GM15510 (cell line): ENCODE measurements around the gene FBXO9.

Experiments used
- POLR2A ChIP-seq: IDR thresholded peaks from 3 replicates; pipeline ENCODE4 v1.6.1; 2011; ENCODE audit warnings: borderline replicate concordance; ENCODE audit not compliant: insufficient read length; ENCODE audit errors: extremely low read depth

Gene FBXO9

DNA sequence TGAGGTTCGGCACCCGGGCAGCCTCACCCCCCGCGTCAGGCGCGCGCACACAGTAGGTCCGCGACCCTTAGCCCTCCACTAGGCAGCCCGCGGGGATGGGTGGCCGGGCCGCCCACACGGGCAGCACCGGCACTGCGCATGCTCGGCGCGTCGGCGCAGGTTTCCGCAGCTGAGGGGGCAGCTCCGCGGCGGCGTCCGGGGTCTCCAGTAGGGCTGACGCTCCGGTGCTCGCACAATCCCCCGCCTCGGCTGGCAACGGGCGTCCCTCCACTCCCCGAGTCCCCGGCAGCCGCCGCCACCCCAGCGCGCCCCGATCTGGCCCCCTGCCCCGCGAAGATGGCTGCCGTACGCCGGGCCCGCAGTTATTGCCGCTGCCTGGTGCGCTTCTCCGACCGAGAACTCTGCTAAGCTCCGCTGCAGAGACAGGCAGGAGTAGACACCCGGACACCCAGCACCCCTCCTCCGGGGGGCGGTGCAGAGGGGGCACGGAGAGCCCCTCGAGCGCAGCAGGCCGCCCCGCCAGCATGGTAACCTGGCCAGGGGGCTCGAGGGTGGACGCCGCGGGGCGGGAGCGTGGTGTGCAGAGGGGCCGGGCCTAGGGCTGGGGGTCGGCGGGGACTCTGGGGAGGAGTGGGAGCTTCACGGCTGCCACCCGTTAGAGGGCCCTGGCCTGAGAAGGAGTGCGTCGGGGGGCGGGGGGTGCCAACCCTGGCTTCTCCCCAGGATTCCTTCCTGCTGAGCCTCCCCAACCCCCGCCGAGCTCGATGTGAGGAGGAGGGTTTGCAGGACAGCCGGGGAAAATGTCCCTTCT is at the start of gene FBXO9:
Gene FBXO9 (plus strand): TSS at position 139 of the 811 bp plus-strand sequence. CDS start 386 bp downstream, at position 525.
- peak; percentile 80 for TF ChIP-seq POLR2A

DNA sequence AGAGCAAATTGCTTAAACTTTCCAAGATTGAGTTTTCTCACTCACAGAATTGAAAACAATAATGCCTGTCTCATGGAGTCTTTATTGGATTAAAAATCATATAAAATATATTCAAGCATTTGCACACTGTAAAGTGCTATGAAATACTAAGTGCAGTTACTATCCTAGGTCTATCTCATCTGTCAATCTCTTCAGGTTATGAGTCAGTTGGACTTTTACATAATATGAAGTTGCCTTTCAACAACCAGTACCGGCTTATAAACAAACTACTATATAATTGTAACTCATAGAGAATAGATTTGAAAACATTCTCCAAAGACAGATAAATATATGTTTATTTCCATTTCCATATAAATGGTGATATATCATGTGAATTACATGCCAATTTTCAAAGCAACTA is 49.7 kb upstream of the FBXO9 start:
- TF ChIP-seq POLR2A = no peak

DNA sequence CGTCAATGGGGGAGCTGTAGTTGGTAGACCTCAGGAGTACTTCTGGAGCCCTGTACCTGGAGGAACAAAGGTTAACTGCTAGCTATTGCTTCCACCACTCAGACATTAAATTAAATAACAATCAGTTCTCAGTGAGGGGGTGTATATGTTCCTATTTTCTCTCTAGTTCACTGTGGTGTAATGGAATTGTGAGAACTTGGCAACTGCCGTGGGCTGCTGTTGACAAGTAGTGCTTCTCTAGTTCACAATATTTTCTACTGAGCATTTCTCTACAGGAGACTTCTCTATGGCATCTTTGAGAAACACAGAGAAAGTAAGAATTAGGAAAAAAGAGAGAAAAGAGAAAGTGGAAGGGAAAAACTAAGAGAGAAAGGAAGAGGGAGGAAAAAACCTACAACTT is 46.8 kb upstream of the FBXO9 start:
- no peak for TF ChIP-seq POLR2A

DNA sequence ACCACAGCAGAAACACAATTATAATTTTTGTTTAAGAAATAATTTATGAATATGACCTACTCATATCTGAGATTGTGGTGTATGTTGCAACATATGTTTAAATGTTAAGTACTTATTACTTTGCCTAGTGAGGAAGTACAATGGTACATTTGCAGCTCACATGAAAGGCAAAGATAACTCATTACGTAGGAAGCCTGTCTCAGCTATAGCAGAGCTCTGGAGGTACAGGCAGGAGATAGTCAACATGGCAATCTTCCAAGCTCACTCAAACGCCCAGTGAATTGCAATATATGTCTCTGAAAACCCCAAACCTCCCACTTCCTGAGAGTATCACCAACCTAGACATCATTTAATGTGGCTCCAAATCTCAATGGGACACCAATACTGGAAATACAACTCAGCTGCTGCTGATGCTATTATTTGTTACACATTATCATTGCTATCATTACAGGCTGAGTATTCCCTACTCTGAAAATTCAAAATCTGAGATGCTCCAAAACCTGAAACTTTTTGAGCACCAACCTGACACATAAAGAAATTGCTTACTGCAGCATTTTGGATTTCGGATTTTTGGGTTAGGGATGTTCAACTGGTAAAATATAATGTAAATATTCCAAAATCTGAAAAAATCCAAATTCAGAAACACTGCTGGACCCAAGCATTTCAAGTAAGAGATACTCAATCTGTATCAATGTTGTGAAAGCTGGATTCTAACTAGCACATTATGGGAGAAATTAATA is 45.0 kb upstream of the FBXO9 start:
- TF ChIP-seq POLR2A = no peak

DNA sequence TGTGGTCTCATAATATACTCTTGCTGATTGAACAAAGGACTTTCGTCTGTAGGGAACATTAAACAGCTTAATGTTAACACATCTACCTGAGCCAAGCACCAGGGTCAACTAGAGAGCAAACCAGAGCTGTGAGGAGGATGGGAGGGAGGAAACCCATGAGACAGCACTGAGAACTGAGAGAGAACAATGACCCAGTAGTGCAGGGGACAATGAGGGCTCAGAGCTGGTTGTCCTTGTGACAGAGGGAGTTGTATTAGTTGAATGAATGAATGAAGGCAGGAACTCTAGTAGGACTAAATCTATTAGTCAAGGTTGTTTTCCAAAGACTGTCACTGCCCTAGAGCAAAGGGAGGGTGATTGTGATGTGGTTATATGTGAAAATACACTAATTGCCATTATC is 41.9 kb upstream of the FBXO9 start:
- no peak for TF ChIP-seq POLR2A

DNA sequence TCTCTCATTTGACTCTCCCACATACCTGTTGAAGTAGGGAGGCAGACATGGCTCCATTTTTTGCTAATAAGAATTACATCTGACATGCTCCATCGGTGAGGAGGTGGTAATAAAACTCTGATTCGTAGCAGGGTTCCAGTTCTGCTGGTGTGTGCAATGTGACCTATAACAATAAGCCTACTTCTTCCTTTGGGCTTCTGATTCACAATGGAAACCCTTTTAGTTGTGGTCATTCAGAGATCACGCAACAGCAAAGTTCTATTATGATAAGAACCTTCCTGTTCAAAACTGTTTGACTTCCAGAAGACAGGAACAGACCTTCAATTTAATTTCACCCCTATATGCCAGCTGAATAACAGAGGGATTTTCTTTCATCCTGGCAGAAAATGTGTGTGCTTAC is 38.7 kb upstream of the FBXO9 start:
- no peak for TF ChIP-seq POLR2A

DNA sequence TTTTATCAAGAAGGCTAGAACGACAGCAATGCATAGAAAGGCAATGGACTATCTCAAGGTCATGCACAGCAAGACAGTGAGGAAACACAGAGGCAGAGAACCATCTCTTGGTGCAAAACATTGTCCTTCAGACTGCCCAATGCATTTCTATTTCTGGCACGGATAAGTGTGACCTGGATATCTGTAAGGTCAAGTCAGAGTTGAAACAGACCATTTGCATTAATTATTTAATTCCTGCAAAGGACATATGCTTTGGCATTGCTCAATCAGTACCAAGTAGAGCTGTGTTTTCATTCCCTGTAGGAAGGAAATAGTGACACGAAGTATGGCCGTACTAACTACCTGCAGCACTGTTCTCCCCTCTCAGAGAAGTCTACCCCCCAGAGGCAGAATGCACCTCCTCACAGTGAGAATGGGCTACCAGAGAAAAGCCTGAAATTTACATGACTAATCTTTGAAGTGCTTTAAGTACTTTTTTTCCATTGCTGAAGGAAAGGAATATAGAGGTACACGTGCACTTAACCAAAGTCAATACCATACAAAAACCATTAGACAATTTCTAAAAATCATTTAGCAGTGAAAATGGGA is 38.0 kb upstream of the FBXO9 start:
- no peak for TF ChIP-seq POLR2A

DNA sequence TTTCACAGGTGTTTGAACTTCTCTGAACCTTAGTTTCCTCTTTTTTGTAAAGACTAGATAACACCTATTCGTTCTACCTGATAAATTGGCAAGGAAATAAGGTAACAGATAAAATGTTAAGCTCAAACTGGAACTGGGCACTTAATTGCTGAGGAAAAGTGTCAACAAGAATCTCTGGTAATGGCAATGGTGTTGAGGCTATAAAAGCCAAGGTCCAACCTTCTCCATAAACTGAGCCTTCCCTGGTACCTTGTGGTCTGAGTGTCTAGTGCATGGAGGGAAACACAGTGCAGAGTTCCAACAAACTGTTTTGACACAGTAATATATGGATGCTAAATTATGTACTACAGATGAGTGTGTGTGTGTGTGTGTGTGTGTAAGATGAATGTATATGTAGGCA is 36.7 kb upstream of the FBXO9 start:
- TF ChIP-seq POLR2A = no peak

DNA sequence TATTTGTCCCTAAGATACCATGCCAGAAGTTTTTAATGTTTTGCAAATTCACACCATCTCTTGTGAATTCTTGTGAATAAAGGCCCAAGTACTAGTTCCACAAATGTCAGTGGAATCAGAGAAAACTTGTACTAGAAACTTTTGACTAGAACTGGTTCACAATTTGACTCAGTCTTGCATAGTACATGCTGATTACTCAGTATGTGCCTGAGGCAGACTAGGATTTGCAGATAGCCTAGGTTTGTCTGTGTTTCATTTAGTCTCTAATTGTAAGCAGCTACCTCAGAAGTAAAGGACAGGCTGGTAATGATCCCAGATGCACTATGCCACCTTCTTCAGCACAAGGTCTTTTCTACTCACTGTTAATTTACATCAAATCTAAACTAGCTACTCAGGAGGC is 35.9 kb upstream of the FBXO9 start:
- TF ChIP-seq POLR2A = no peak

DNA sequence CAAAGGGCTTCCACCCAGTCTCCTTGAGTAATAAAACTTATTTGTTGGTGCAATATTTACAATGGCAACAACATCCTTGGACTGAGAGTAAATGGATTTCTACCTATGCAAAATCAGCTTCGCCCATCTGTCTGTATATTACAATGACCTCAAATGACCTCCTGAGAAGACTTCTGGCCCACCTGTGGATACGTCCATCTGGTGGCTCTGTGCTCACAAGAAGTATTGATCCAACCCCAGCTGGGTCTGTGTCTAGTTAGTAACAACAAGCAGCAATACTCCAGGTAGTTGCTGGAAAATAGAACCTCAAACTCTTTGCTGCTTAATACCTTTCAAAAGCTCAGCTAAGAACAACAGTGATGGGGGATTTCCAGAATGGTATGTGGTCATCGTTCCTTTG is 35.4 kb upstream of the FBXO9 start:
- no peak for TF ChIP-seq POLR2A

DNA sequence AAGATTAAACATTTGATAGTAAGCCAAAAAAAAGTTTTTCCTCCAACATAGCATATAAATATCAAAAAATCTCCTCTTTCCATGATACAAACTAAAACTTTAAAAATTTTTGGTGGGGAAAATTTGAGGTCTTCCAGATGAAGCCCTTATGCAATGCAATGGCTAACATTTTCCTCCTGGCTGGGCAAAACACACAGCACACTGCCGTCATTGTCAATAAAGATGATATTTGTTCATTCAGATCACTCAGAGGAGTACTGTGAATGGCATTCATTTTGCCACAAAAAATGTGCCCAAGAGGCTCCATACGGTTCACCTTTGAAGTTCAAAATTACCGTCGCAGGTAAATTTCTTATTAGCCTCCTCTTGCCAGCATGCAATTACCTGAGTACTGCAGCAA is 33.9 kb upstream of the FBXO9 start:
- no peak for TF ChIP-seq POLR2A

DNA sequence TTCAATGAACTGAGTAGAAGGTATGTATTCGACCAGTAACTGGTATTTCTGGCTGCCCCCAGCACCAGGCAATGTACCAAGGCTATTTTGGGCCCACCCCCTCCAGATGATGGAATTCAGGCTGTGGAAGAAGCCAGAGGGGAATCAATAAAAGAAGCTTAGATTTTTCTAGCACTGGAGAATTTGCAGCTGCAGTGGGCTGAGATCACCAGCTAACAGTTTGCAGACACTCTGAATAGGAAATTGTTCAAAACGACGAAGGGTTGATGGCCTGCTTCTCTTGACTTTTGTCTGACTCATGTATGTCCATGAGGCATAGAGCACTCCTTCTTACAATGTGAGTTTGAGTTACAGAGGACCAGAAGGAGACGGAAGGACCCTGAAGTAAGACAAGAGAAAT is 32.4 kb upstream of the FBXO9 start:
- TF ChIP-seq POLR2A = no peak

DNA sequence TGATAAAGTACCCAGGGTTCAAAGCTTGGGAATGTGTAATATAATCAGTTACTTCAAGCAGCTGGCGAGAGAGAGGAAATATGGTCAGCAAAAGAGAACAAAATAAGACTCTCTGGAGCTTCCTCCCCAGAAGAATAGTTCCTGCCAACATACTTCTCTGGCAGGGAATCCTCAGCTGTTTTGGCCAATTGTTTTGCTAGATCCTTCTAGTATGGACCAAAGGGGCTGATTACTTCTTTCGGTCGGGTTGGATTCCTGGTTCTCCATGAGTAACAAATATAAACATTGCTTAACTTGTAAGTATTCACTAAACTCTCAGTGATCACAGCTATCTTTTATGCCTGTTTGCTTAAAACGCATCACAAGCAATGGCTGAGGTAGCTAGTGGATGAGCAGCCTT is 31.4 kb upstream of the FBXO9 start:
- no peak for TF ChIP-seq POLR2A

DNA sequence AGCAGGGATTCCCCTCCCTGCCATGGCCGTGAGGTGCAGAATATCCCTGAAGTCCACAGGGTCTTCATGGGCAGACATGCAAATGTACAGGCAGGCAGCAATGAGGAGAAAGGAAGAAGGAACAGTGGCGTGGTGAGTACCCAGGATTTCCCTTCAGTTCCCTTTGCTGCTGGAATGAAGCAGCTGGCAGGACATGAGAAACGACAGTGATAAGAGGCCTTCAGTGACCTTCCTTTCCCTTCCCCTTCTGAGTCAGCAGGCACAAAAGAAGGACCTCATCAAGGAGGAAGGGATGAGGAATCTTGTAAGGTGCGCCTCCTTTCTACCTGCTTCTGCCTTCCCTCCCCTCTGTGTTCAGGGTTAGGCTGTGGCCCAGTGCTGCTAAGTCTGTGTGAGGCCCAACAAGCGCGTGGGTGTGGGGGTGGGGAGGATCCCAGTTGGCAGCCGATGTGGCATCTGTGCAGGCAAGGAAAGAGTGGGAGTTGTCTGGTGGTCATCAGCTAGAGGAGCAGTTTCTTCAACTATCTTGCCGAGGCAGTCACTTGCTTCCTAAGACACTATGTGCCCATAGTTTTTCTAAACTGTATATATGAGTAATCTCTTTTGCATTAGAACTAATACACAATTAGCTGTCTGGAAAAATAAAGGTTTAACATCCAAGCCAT is 29.5 kb upstream of the FBXO9 start:
- TF ChIP-seq POLR2A = no peak

DNA sequence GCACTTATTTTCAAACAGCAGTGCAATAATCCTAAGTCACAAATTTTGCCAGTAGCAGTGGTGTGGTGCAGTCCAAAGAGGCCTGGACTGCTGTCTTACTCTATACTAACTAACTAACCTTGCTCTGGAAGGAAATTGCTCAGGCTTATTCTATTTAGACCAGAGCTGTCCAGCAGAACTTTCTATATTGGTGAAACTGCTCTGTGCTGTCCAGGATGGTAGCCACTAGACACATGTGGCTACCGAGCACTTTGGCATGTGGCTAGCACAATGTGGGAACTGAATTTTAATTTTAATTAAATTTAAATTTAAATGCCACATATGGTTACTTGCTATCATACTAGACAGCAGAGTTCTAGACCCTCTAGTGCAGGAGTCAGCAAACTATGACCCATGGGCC is 27.1 kb upstream of the FBXO9 start:
- no peak for TF ChIP-seq POLR2A
